Measurements from ENCODE around the gene CWC25. TPM values are rescaled to one million over a fixed set of nuclear protein-coding genes. Genes with fewer than 3 reads are reported as not detected.

CWC25 gene
- total and polyA plus RNA-seq, 2 of the 13 experiments (the other 11 are each of a cell fraction or from before 2014, with no cell fraction given), result 15.6 to 22.7 TPM

DNA sequence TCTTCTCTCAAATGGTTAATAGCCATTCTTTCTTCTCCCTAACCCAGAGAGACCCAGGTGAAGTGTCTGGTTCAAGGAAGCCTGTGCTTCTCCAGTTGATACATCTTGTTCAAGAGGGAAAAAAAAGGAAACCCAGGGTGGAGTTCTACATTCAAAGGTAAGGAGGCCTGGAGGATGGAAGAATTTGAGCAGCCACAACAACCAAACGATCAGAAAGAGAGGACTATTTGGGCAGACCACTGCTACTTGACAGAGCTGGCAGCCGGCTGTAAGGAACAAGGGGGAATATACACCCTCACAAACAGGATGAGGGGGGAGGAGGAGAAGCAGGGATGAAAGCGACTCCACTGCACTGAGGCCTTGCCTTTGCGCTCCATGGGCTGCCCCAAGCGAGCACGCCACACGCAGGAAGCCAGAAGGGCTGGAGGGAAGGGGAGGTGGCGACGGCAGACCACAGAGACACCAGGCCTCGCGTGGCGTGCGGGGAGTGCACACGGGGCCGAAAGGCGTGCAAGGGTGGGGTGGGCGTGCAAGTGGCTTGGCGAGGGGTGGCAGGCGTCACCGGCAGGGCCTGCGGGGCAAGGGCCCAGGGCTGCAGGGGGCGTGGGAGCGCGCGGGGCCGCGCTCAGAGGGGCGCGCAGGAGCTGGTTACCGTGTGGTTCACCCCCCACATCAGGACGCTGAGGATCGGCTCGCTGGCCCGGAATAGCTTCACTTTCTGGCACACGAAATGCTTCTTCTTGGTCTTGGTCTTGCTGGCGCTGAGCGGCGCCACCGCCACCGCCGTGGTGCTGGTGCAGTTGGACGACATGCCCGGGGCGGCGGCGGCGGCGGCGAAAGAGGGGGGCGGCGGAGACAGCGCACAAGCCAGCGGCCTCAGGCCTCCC, 26.3 kb downstream of the CWC25 start (continued):
- no peak for TF ChIP-seq EP300 (IDR thresholded peaks at IDR 0.05; ENCODE audit: low read depth in 2 of 2, low read length in 2 of 2)
- no peak for TF ChIP-seq EP300 (CRISPR knock-in tag; IDR thresholded peaks at IDR 0.05; ENCODE audit: borderline replicate concordance)
- no peak for TF ChIP-seq ZNF17 (CRISPR knock-in tag; IDR thresholded peaks at IDR 0.05)
- TF ChIP-seq ZNF460 (CRISPR knock-in tag; IDR thresholded peaks at IDR 0.05; ENCODE audit: borderline replicate concordance), result no peak
- TF ChIP-seq ZNF446 (CRISPR knock-in tag; IDR thresholded peaks at IDR 0.05), result peak; percentile 68
- TF ChIP-seq, protein P1, sequence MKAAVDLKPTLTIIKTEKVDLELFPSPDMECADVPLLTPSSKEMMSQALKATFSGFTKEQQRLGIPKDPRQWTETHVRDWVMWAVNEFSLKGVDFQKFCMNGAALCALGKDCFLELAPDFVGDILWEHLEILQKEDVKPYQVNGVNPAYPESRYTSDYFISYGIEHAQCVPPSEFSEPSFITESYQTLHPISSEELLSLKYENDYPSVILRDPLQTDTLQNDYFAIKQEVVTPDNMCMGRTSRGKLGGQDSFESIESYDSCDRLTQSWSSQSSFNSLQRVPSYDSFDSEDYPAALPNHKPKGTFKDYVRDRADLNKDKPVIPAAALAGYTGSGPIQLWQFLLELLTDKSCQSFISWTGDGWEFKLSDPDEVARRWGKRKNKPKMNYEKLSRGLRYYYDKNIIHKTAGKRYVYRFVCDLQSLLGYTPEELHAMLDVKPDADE (CRISPR knock-in tag; IDR thresholded peaks at IDR 0.05), result no peak
- no peak for TF ChIP-seq PLRG1 (conservative IDR thresholded peaks at IDR 0.05)
- TF ChIP-seq ZBTB7B (CRISPR knock-in tag; IDR thresholded peaks at IDR 0.05), result peak; percentile 81
- TF ChIP-seq, protein P2, sequence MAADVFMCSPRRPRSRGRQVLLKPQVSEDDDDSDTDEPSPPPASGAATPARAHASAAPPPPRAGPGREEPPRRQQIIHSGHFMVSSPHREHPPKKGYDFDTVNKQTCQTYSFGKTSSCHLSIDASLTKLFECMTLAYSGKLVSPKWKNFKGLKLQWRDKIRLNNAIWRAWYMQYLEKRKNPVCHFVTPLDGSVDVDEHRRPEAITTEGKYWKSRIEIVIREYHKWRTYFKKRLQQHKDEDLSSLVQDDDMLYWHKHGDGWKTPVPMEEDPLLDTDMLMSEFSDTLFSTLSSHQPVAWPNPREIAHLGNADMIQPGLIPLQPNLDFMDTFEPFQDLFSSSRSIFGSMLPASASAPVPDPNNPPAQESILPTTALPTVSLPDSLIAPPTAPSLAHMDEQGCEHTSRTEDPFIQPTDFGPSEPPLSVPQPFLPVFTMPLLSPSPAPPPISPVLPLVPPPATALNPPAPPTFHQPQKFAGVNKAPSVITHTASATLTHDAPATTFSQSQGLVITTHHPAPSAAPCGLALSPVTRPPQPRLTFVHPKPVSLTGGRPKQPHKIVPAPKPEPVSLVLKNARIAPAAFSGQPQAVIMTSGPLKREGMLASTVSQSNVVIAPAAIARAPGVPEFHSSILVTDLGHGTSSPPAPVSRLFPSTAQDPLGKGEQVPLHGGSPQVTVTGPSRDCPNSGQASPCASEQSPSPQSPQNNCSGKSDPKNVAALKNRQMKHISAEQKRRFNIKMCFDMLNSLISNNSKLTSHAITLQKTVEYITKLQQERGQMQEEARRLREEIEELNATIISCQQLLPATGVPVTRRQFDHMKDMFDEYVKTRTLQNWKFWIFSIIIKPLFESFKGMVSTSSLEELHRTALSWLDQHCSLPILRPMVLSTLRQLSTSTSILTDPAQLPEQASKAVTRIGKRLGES (CRISPR knock-in tag; IDR thresholded peaks at IDR 0.05; ENCODE audit: borderline replicate concordance), result no peak
- TF ChIP-seq, protein P3, sequence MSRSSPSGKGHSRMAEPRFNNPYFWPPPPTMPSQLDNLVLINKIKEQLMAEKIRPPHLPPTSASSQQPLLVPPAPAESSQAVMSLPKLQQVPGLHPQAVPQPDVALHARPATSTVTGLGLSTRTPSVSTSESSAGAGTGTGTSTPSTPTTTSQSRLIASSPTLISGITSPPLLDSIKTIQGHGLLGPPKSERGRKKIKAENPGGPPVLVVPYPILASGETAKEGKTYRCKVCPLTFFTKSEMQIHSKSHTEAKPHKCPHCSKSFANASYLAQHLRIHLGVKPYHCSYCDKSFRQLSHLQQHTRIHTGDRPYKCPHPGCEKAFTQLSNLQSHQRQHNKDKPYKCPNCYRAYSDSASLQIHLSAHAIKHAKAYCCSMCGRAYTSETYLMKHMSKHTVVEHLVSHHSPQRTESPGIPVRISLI (CRISPR knock-in tag; IDR thresholded peaks at IDR 0.05; ENCODE audit: borderline replicate concordance), result no peak
- TF ChIP-seq ZFP82 (CRISPR knock-in tag; IDR thresholded peaks at IDR 0.05; ENCODE audit: borderline replicate concordance), result no peak
- TF ChIP-seq GLI4 (CRISPR knock-in tag; IDR thresholded peaks at IDR 0.05; ENCODE audit: borderline replicate concordance), result no peak
- TF ChIP-seq TCF7 (IDR thresholded peaks at IDR 0.05; ENCODE audit: low read depth), result no peak
- no peak; the same call in 1 of the 2 replicates for TF ChIP-seq GZF1 (CRISPR knock-in tag; IDR thresholded peaks at IDR 0.05)
- TF ChIP-seq MIXL1 (CRISPR knock-in tag; IDR thresholded peaks at IDR 0.05), result no peak
- TF ChIP-seq ZNF614 (CRISPR knock-in tag; IDR thresholded peaks at IDR 0.05; ENCODE audit: borderline replicate concordance), result 0 out of 2 replicates have a peak, but pooled peaks have one; percentile 77
- TF ChIP-seq ETV6 (CRISPR knock-in tag; conservative IDR thresholded peaks at IDR 0.05), result no peak; the same call in none of the 2 replicates
- TF ChIP-seq ZNF746 (CRISPR knock-in tag; IDR thresholded peaks at IDR 0.05), result peak; percentile 61; the same call in 1 of the 2 replicates
- TF ChIP-seq, protein P4, sequence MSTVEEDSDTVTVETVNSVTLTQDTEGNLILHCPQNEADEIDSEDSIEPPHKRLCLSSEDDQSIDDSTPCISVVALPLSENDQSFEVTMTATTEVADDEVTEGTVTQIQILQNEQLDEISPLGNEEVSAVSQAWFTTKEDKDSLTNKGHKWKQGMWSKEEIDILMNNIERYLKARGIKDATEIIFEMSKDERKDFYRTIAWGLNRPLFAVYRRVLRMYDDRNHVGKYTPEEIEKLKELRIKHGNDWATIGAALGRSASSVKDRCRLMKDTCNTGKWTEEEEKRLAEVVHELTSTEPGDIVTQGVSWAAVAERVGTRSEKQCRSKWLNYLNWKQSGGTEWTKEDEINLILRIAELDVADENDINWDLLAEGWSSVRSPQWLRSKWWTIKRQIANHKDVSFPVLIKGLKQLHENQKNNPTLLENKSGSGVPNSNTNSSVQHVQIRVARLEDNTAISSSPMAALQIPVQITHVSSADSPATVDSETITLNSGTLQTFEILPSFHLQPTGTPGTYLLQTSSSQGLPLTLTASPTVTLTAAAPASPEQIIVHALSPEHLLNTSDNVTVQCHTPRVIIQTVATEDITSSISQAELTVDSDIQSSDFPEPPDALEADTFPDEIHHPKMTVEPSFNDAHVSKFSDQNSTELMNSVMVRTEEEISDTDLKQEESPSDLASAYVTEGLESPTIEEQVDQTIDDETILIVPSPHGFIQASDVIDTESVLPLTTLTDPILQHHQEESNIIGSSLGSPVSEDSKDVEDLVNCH (CRISPR knock-in tag; IDR thresholded peaks at IDR 0.05), result no peak

All from HepG2 (cell line).